Vagina (tissue), 2 donors: ENCODE measurements around the gene PTOV1. TPM values are rescaled to one million over a fixed set of nuclear protein-coding genes. Genes with fewer than 3 reads are reported as not detected.

Experiments used
- DNase-seq, 2 donors: peaks; one replicate each; pipeline ENCODE4 v3.0.0-alpha.2; 2017; ENCODE audit errors: extremely low spot score in 2 of 2
- H3K27ac ChIP-seq: fragments of 200-600 bp; sonication (generic); one replicate; pipeline ENCODE4 v1.5.1; 2019
- H3K27me3 ChIP-seq: fragments of 200-600 bp; sonication (generic); one replicate; pipeline ENCODE4 v1.5.1; 2019
- H3K36me3 ChIP-seq, 2 donors: fragments of 200-600 bp; sonication (generic); one replicate each; pipeline ENCODE4 v1.5.1; 2017 to 2019
- H3K4me1 ChIP-seq: fragments of 200-600 bp; sonication (generic); one replicate; pipeline ENCODE4 v1.5.1; 2019
- H3K4me3 ChIP-seq, 2 donors: fragments of 200-600 bp; sonication (generic); 1 replicate in 1 of 2; 2 replicates in 1 of 2; pipeline ENCODE4 v1.5.1; 2016 to 2019
- H3K9me3 ChIP-seq: fragments of 200-600 bp; sonication (generic); one replicate; pipeline ENCODE4 v1.5.1; 2019
- CTCF ChIP-seq, 3 experiments: fragments of 450-650 bp in 2 of 3; fragments of 200-600 bp in 1 of 3; sonication (generic) in 1 of 3; IDR thresholded peaks; one replicate each; pipeline ENCODE4 v1.5.1; 2017 to 2019; ENCODE audit warnings: antibody characterized with exemption in 3 of 3, mild to moderate bottlenecking in 2 of 3, moderate library complexity in 2 of 3
- POLR2A ChIP-seq, 2 donors: fragments of 450-650 bp; IDR thresholded peaks; one replicate each; pipeline ENCODE4 v1.6.1; 2017; ENCODE audit warnings: antibody characterized with exemption in 2 of 2, mild to moderate bottlenecking in 2 of 2, moderate library complexity in 2 of 2
- POLR2AphosphoS5 ChIP-seq, 2 donors: sonication (generic); formaldehyde crosslinking; IDR thresholded peaks; one replicate each; pipeline ENCODE4 v1.9.0; 2017; ENCODE audit warnings: antibody characterized with exemption in 2 of 2, mild to moderate bottlenecking in 2 of 2, low read depth in 1 of 2; ENCODE audit not compliant: insufficient read depth in 1 of 2
- intact Hi-C: fragments of 100-400 bp; cut with DNase I; formaldehyde crosslinking; loops from one replicate; pipeline ENCODE4 v1.15.1; 2023
- total RNA-seq: library from RNA; depleted of rRNA; stranded (reverse); fragments of >200 nt; gene quantifications from one replicate; pipeline ENCODE4 v1.2.3, GENCODE V29; 2016

PTOV1 gene
- total RNA-seq, 1 donor from 2014 or later: 109 TPM

GRCh38 chr19:49882643-49883042 lies 31.7 kb downstream of the PTOV1 start:
- peaks cover 13% of the 10 kb centered on the region for H3K4me1 ChIP-seq
- no peaks in the 10 kb centered on the region for H3K27me3 ChIP-seq
- H3K4me3 ChIP-seq: no peak overlapping the region
- DNase-seq: no peak
- H3K36me3 ChIP-seq: peaks cover 4 to 57% of the 10 kb centered on the region in 2 donors
- no peak overlapping the region for H3K27ac ChIP-seq
- no peak for TF ChIP-seq POLR2A (IDR thresholded peaks at IDR 0.05)
- no peaks in the 10 kb centered on the region for H3K9me3 ChIP-seq
- intact Hi-C loops: no loop called here

- DNase-seq: no peak
- H3K9me3 ChIP-seq: no peaks in the 10 kb centered on the region
- H3K36me3 ChIP-seq: peaks cover 4 to 57% of the 10 kb centered on the region in 2 donors
- no peak overlapping the region for H3K27ac ChIP-seq
- H3K27me3 ChIP-seq: no peaks in the 10 kb centered on the region
- intact Hi-C loops: no loop called here
- TF ChIP-seq POLR2A (IDR thresholded peaks at IDR 0.05) (no peak), CTCF (IDR thresholded peaks at IDR 0.05) (no peak), POLR2AphosphoS5 (IDR thresholded peaks at IDR 0.05; ENCODE audit: insufficient read depth in 1 of 2, low read depth in 1 of 2) (no peak)
- H3K4me1 ChIP-seq: peaks cover 13% of the 10 kb centered on the region
- H3K4me3 ChIP-seq: no peak overlapping the region
Observed at GRCh38 chr19:49883094-49883493, 32.1 kb downstream of the PTOV1 start.

- H3K9me3 ChIP-seq: no peaks in the 10 kb centered on the region
- peaks cover 3% of the 10 kb centered on the region for H3K4me1 ChIP-seq
- TF ChIP-seq POLR2A (IDR thresholded peaks at IDR 0.05): no peak
- no peak for TF ChIP-seq POLR2AphosphoS5 (IDR thresholded peaks at IDR 0.05; ENCODE audit: insufficient read depth in 1 of 2, low read depth in 1 of 2)
- TF ChIP-seq CTCF (IDR thresholded peaks at IDR 0.05): no peak
- no peak overlapping the region for H3K27ac ChIP-seq
- H3K27me3 ChIP-seq: no peaks in the 10 kb centered on the region
- H3K36me3 ChIP-seq: peaks cover 4 to 57% of the 10 kb centered on the region in 2 donors
- intact Hi-C loops: no loop called here
- DNase-seq: no peak
- no peak overlapping the region for H3K4me3 ChIP-seq
Observed at GRCh38 chr19:49884109-49884508, 33.1 kb downstream of the PTOV1 start.

GRCh38 chr19:49884760-49885159 lies 33.8 kb downstream of the PTOV1 start:
- Histone ChIP-seq H3K4me3 (no peak overlapping the region), H3K27ac (no peak overlapping the region), H3K36me3 (peaks cover 4 to 54% of the 10 kb centered on the region in 2 donors), H3K9me3 (no peaks in the 10 kb centered on the region), H3K4me1 (peaks cover 3% of the 10 kb centered on the region), H3K27me3 (no peaks in the 10 kb centered on the region)
- DNase-seq: no peak
- intact Hi-C loops: no loop called here
- TF ChIP-seq CTCF (IDR thresholded peaks at IDR 0.05) (no peak), POLR2AphosphoS5 (IDR thresholded peaks at IDR 0.05; ENCODE audit: insufficient read depth in 1 of 2, low read depth in 1 of 2) (no peak), POLR2A (IDR thresholded peaks at IDR 0.05) (no peak)

GRCh38 chr19:49887037-49887664 lies 36.2 kb downstream of the PTOV1 start:
- DNase-seq: no peak
- H3K4me1 ChIP-seq: peaks cover 11% of the 10 kb centered on the region
- no peak overlapping the region for H3K27ac ChIP-seq
- intact Hi-C loops: no loop called here
- no peaks in the 10 kb centered on the region for H3K9me3 ChIP-seq
- peaks cover 4 to 30% of the 10 kb centered on the region in 2 donors for H3K36me3 ChIP-seq
- H3K4me3 ChIP-seq: no peak overlapping the region
- H3K27me3 ChIP-seq: no peaks in the 10 kb centered on the region
- TF ChIP-seq POLR2A (IDR thresholded peaks at IDR 0.05) (no peak), CTCF (IDR thresholded peaks at IDR 0.05) (no peak), POLR2AphosphoS5 (IDR thresholded peaks at IDR 0.05; ENCODE audit: insufficient read depth in 1 of 2, low read depth in 1 of 2) (no peak)
